Measurements from ENCODE around the gene SAP30BP. TPM values are rescaled to one million over a fixed set of nuclear protein-coding genes. Genes with fewer than 3 reads are reported as not detected.
A peak's percentile ranks its signal among the peaks of the same experiment; 100 is the strongest.

SAP30BP gene
- total RNA-seq, 3 donors from 2014 or later (not counting 1 experiment from before 2014, with no cell fraction given): 234 to 246 (median 240) TPM

GRCh38 chr17:75647061-75647460 is 20.1 kb upstream of the SAP30BP start:
- Mint-ChIP-seq H3K4me1 (peaks cover 14 to 15% of the 10 kb centered on the region in 2 donors), H3K27me3 (ENCODE audit: low read depth in 2 of 2) (no peaks in the 10 kb centered on the region), H3K27ac (peak overlapping the region in 1 of 2 donors; percentile 86), H3K4me3 (no peak overlapping the region), H3K36me3 (no peaks in the 10 kb centered on the region), H3K9me3 (no peaks in the 10 kb centered on the region)
- no peak for ATAC-seq
- intact Hi-C loops (cut with micrococcal nuclease): no loop called here
- Histone ChIP-seq H3K4me1 (ENCODE audit: control insufficient read depth, insufficient read depth, low read length) (peaks cover 11% of the 10 kb centered on the region), H3K4me3 (ENCODE audit: low read length) (no peak overlapping the region), H3K9me3 (ENCODE audit: control insufficient read depth, insufficient read depth, low read length) (no peaks in the 10 kb centered on the region), H3K27ac (ENCODE audit: low read length) (no peak overlapping the region), H3K27me3 (ENCODE audit: control insufficient read depth, insufficient read depth, low read length) (no peaks in the 10 kb centered on the region), H3K36me3 (ENCODE audit: control insufficient read depth, insufficient read depth, low read length) (peaks cover 12% of the 10 kb centered on the region)
- TF ChIP-seq CTCF (IDR thresholded peaks at IDR 0.05): no peak
- DNase-seq: no peak
- 92% methylated on average over 7 of the region's 7 CpGs for WGBS (ENCODE audit: insufficient coverage)

GRCh38 chr17:75647921-75648320 is 19.2 kb upstream of the SAP30BP start:
- Histone ChIP-seq H3K9me3 (ENCODE audit: control insufficient read depth, insufficient read depth, low read length) (no peaks in the 10 kb centered on the region), H3K4me1 (ENCODE audit: control insufficient read depth, insufficient read depth, low read length) (peaks cover 11% of the 10 kb centered on the region), H3K27me3 (ENCODE audit: control insufficient read depth, insufficient read depth, low read length) (no peaks in the 10 kb centered on the region), H3K36me3 (ENCODE audit: control insufficient read depth, insufficient read depth, low read length) (peaks cover 12% of the 10 kb centered on the region), H3K4me3 (ENCODE audit: low read length) (no peak overlapping the region), H3K27ac (ENCODE audit: low read length) (no peak overlapping the region)
- Mint-ChIP-seq H3K4me1 (peaks cover 17 to 18% of the 10 kb centered on the region in 2 donors), H3K9me3 (no peaks in the 10 kb centered on the region), H3K27me3 (ENCODE audit: low read depth in 2 of 2) (no peaks in the 10 kb centered on the region), H3K4me3 (no peak overlapping the region), H3K27ac (no peak overlapping the region), H3K36me3 (no peaks in the 10 kb centered on the region)
- DNase-seq (no peak), ATAC-seq (no peak)
- intact Hi-C loops (cut with micrococcal nuclease): no loop called here
- 98% methylated on average over 7 of the region's 7 CpGs for WGBS (ENCODE audit: insufficient coverage)
- TF ChIP-seq CTCF (IDR thresholded peaks at IDR 0.05): no peak

GRCh38 chr17:75649687-75650086 is 17.5 kb upstream of the SAP30BP start:
- no peaks in the 10 kb centered on the region for H3K27me3 ChIP-seq (ENCODE audit: control insufficient read depth, insufficient read depth, low read length)
- no peaks in the 10 kb centered on the region for H3K27me3 Mint-ChIP-seq (ENCODE audit: low read depth in 2 of 2)
- TF ChIP-seq CTCF (IDR thresholded peaks at IDR 0.05): no peak
- peaks cover 12% of the 10 kb centered on the region for H3K36me3 ChIP-seq (ENCODE audit: control insufficient read depth, insufficient read depth, low read length)
- H3K9me3 Mint-ChIP-seq: no peaks in the 10 kb centered on the region
- ATAC-seq: no peak
- no peak overlapping the region for H3K27ac Mint-ChIP-seq
- H3K4me1 ChIP-seq (ENCODE audit: control insufficient read depth, insufficient read depth, low read length): peaks cover 11% of the 10 kb centered on the region
- H3K4me3 ChIP-seq (ENCODE audit: low read length): no peak overlapping the region
- DNase-seq: no peak
- intact Hi-C loops (cut with micrococcal nuclease): no loop called here
- no peaks in the 10 kb centered on the region for H3K9me3 ChIP-seq (ENCODE audit: control insufficient read depth, insufficient read depth, low read length)
- H3K4me3 Mint-ChIP-seq: no peak overlapping the region
- no peak overlapping the region for H3K27ac ChIP-seq (ENCODE audit: low read length)
- no peaks in the 10 kb centered on the region for H3K36me3 Mint-ChIP-seq
- peaks cover 18 to 19% of the 10 kb centered on the region in 2 donors for H3K4me1 Mint-ChIP-seq
- 98% methylated on average over 6 of the region's 6 CpGs for WGBS (ENCODE audit: insufficient coverage)

- WGBS (ENCODE audit: insufficient coverage): 98% methylated on average over 7 of the region's 7 CpGs
- no peak overlapping the region for H3K4me3 Mint-ChIP-seq
- intact Hi-C loops (cut with micrococcal nuclease): no loop called here
- Histone ChIP-seq H3K27ac (ENCODE audit: low read length) (no peak overlapping the region), H3K27me3 (ENCODE audit: control insufficient read depth, insufficient read depth, low read length) (no peaks in the 10 kb centered on the region), H3K4me3 (ENCODE audit: low read length) (no peak overlapping the region), H3K4me1 (ENCODE audit: control insufficient read depth, insufficient read depth, low read length) (peaks cover 9% of the 10 kb centered on the region), H3K9me3 (ENCODE audit: control insufficient read depth, insufficient read depth, low read length) (no peaks in the 10 kb centered on the region), H3K36me3 (ENCODE audit: control insufficient read depth, insufficient read depth, low read length) (peaks cover 12% of the 10 kb centered on the region)
- H3K36me3 Mint-ChIP-seq: no peaks in the 10 kb centered on the region
- ATAC-seq (no peak), DNase-seq (no peak)
- H3K4me1 Mint-ChIP-seq: peaks cover 15% of the 10 kb centered on the region in 2 donors
- no peaks in the 10 kb centered on the region for H3K9me3 Mint-ChIP-seq
- TF ChIP-seq CTCF (IDR thresholded peaks at IDR 0.05): no peak
- H3K27ac Mint-ChIP-seq: no peak overlapping the region
- H3K27me3 Mint-ChIP-seq (ENCODE audit: low read depth in 2 of 2): no peaks in the 10 kb centered on the region
These were observed 16.3 kb upstream of the SAP30BP start for GRCh38 chr17:75650874-75651273.
